Mesendoderm (in vitro differentiated cells): Measurements from ENCODE around the gene MAB21L2.

Source experiments
- DNase-seq: peaks from one replicate; pipeline ENCODE4 v3.0.0; 2013
- H2AK5ac ChIP-seq: 2 replicates; pipeline ENCODE4 v1.6.1; 2013; ENCODE audit warnings: low read length, inconsistent platforms
- H2BK120ac ChIP-seq: 2 replicates; pipeline ENCODE4 v1.6.1; 2013; ENCODE audit warnings: low read depth, mild to moderate bottlenecking, low read length, moderate library complexity, mixed read lengths
- H2BK15ac ChIP-seq: replicated peaks from 2 replicates; pipeline ENCODE4 v1.6.1; 2013; ENCODE audit warnings: low read depth, mild to moderate bottlenecking, moderate library complexity
- H2BK5ac ChIP-seq: 2 replicates; pipeline ENCODE4 v1.6.1; 2013; ENCODE audit warnings: low read length, inconsistent platforms
- H3K18ac ChIP-seq: 2 replicates; pipeline ENCODE4 v1.6.1; 2013; ENCODE audit warnings: mild to moderate bottlenecking, low read length, mixed read lengths
- H3K23ac ChIP-seq: one replicate; pipeline ENCODE4 v1.6.1; 2013; ENCODE audit warnings: low read length
- H3K27ac ChIP-seq: 2 replicates; pipeline ENCODE4 v1.5.1; 2013; ENCODE audit warnings: low read depth, mild to moderate bottlenecking, inconsistent platforms, low read length, moderate library complexity
- H3K27me3 ChIP-seq: 2 replicates; pipeline ENCODE4 v1.6.1; 2013; ENCODE audit warnings: low read length, control low read depth, mild to moderate bottlenecking, inconsistent platforms; ENCODE audit not compliant: insufficient read depth, poor library complexity
- H3K36me3 ChIP-seq: 2 replicates; pipeline ENCODE4 v1.6.1; 2013; ENCODE audit warnings: low read length, inconsistent platforms; ENCODE audit not compliant: control insufficient read depth, insufficient read depth
- H3K4ac ChIP-seq: one replicate; pipeline ENCODE4 v1.6.1; 2013; ENCODE audit warnings: low read depth, mild to moderate bottlenecking, low read length, moderate library complexity
- H3K4me1 ChIP-seq: 2 replicates; pipeline ENCODE4 v1.6.1; 2013; ENCODE audit warnings: low read depth, low read length, inconsistent platforms; ENCODE audit not compliant: control insufficient read depth
- H3K4me2 ChIP-seq: 2 replicates; pipeline ENCODE4 v1.6.1; 2013; ENCODE audit warnings: low read length
- H3K4me3 ChIP-seq: 2 replicates; pipeline ENCODE4 v1.5.1; 2013; ENCODE audit warnings: mild to moderate bottlenecking, low read length
- H3K56ac ChIP-seq: one replicate; pipeline ENCODE4 v1.6.1; 2013; ENCODE audit warnings: low read length
- H3K79me1 ChIP-seq: 2 replicates; pipeline ENCODE4 v1.6.1; 2013; ENCODE audit warnings: low read length, inconsistent platforms
- H3K79me2 ChIP-seq: 2 replicates; pipeline ENCODE4 v1.6.1; 2013; ENCODE audit warnings: mild to moderate bottlenecking, low read length; ENCODE audit not compliant: control insufficient read depth, insufficient read depth
- H3K9ac ChIP-seq: 2 replicates; pipeline ENCODE4 v1.6.1; 2013; ENCODE audit warnings: low read length, inconsistent platforms
- H4K5ac ChIP-seq: one replicate; pipeline ENCODE4 v1.6.1; 2013; ENCODE audit warnings: low read length
- H4K8ac ChIP-seq: one replicate; pipeline ENCODE4 v1.6.1; 2013; ENCODE audit warnings: low read depth, mild to moderate bottlenecking, control low read depth, low read length, moderate library complexity
- WGBS: extraction: QIAGEN DNeasy Blood & Tissue Kit; methylation state at CpG from one replicate; pipeline ENCODE4 v1.1.7; 2013; ENCODE audit warnings: low lambda C conversion rate, missing lambda C conversion rate; ENCODE audit not compliant: insufficient coverage; ENCODE audit errors: extremely low coverage; 5-methylcytosine and 5-hydroxymethylcytosine counted together

Gene MAB21L2

DNA sequence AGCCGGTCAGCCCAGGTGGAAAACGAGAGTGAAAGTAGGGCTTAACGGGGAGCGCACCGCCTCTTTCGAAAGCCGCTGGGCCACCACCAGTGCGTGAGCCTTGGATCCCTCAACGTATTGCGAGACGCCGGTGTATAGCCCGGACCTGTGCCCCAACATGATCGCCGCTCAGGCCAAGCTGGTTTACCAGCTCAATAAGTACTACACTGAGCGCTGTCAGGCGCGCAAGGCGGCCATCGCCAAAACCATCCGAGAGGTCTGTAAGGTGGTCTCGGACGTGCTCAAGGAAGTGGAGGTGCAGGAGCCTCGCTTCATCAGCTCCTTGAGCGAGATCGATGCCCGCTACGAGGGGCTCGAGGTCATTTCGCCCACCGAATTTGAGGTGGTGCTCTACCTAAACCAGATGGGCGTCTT lies 929 bp downstream of the MAB21L2 start:
- H3K4me1 ChIP-seq, result peaks cover 7% of the 10 kb centered on the region
- no peak overlapping the region for H3K18ac ChIP-seq
- H3K27ac ChIP-seq, result no peak overlapping the region
- no peak overlapping the region for H2BK15ac ChIP-seq
- H3K27me3 ChIP-seq, result peaks cover 4% of the 10 kb centered on the region
- peak; percentile 52 for DNase-seq
- H3K4me2 ChIP-seq, result peak overlapping the region; percentile 99
- H4K8ac ChIP-seq, result no peak overlapping the region
- WGBS, result no CpG with 5 or more reads among the region's 32 CpGs
- H3K23ac ChIP-seq, result no peak overlapping the region
- no peaks in the 10 kb centered on the region for H3K79me2 ChIP-seq
- H3K36me3 ChIP-seq, result no peaks in the 10 kb centered on the region
- H4K5ac ChIP-seq, result no peak overlapping the region
- peak overlapping the region; percentile 10 for H3K4me3 ChIP-seq
- H2BK120ac ChIP-seq, result no peak overlapping the region
- H3K9ac ChIP-seq, result peak overlapping the region; percentile 59
- no peak overlapping the region for H2BK5ac ChIP-seq
- H3K56ac ChIP-seq, result peak overlapping the region; percentile 78
- H2AK5ac ChIP-seq, result no peak overlapping the region
- H3K4ac ChIP-seq, result no peak overlapping the region
- H3K79me1 ChIP-seq, result no peaks in the 10 kb centered on the region

DNA sequence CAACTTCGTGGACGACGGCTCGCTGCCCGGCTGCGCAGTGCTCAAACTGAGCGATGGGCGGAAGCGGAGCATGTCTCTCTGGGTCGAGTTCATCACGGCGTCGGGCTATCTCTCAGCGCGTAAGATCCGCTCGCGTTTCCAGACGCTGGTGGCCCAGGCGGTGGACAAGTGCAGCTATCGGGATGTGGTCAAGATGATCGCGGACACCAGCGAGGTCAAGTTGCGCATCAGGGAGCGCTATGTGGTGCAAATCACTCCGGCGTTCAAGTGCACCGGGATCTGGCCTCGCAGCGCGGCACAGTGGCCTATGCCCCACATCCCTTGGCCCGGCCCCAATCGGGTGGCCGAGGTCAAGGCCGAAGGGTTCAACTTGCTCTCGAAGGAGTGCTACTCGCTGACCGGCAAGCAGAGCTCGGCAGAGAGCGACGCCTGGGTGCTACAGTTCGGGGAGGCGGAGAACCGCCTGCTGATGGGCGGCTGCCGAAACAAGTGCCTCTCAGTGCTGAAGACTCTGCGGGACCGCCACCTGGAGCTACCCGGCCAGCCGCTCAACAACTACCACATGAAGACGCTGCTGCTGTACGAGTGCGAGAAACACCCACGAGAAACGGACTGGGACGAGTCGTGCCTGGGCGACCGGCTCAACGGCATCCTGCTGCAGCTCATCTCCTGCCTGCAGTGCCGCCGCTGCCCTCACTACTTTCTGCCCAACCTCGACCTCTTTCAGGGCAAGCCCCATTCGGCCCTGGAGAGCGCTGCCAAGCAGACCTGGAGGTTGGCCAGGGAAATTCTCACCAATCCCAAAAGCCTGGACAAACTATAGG lies 1.5 kb downstream of the MAB21L2 start:
- Histone ChIP-seq H3K4me3 (peak overlapping the region; percentile 10), H3K36me3 (no peaks in the 10 kb centered on the region), H4K5ac (no peak overlapping the region), H3K4me2 (peak overlapping the region; percentile 99), H3K9ac (peak overlapping the region; percentile 59), H4K8ac (no peak overlapping the region), H2BK15ac (no peak overlapping the region), H3K18ac (no peak overlapping the region), H3K4me1 (peaks cover 7% of the 10 kb centered on the region), H2AK5ac (no peak overlapping the region), H3K79me1 (no peaks in the 10 kb centered on the region), H3K27me3 (peaks cover 4% of the 10 kb centered on the region), H3K27ac (no peak overlapping the region), H3K4ac (no peak overlapping the region), H3K79me2 (no peaks in the 10 kb centered on the region), H3K56ac (peak overlapping the region; percentile 78), H2BK120ac (no peak overlapping the region), H3K23ac (peak overlapping the region; percentile 15), H2BK5ac (no peak overlapping the region)
- WGBS, result no CpG with 5 or more reads among the region's 66 CpGs
- DNase-seq, result peak; percentile 80

DNA sequence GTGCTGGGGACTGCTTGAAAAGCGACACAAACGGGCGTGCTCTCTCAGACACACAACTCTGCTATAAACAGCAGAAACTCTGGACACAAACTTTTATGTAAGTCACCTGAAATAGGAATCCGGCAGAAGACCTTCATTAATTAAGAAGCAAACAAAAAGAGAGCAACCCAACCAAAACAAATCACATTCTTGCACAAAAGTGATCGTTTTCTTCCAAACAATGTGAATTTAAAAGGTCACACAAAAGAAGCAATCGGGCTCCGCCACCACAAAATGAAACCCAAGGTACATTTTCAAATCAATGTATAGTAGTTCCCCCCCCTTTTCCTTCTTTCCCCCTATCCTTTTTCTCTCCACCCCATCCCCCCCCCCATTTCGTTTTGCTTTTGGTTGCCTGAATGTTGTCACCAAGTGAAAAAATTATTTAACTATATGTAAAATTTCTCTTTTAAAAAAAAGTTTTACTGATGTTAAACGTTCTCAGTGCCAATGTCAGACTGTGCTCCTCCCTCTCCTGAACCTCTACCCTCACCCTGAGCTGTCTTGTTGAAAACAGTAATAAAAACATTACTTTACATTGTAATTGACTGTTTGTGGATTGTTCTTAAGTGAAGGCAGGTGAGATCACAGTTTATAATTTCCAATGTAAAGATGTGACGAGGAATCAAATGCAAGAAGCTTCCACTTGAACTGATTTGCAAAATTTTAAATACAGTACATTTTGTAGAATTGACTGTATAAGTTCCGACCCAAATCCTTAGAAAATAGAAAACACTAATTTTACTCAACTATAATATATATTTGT lies 2.4 kb downstream of the MAB21L2 start:
- Histone ChIP-seq H3K36me3 (no peaks in the 10 kb centered on the region), H2BK120ac (no peak overlapping the region), H3K79me2 (no peaks in the 10 kb centered on the region), H3K4me3 (no peak overlapping the region), H3K9ac (no peak overlapping the region), H3K4me1 (peaks cover 4% of the 10 kb centered on the region), H2AK5ac (no peak overlapping the region), H3K79me1 (no peaks in the 10 kb centered on the region), H3K18ac (no peak overlapping the region), H3K56ac (no peak overlapping the region), H3K4ac (no peak overlapping the region), H2BK15ac (no peak overlapping the region), H3K27ac (no peak overlapping the region), H4K5ac (no peak overlapping the region), H4K8ac (no peak overlapping the region), H2BK5ac (no peak overlapping the region), H3K23ac (no peak overlapping the region), H3K27me3 (peaks cover 4% of the 10 kb centered on the region), H3K4me2 (peak overlapping the region; percentile 99)
- no CpG with 5 or more reads among the region's 11 CpGs for WGBS
- no peak for DNase-seq

DNA sequence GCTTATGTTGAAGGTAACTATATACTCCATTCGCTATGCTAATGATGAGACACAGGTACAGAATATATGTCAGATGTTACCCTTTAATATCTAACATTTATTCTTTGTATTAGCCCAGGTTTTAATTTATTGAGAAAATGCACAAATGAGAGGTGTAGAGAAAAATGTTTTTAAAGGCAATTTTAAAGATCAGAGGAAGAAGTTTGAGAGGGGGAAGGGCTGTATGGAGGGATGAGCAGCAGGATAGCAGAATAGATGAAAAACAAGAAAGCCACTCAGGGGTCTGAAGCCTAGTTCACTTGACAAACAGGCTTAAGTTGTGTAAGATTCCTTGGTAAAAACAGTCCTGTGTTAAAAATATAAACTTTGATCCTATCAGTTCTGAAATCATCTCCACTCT lies 3.7 kb downstream of the MAB21L2 start:
- Histone ChIP-seq H4K5ac (no peak overlapping the region), H2BK15ac (no peak overlapping the region), H2BK120ac (no peak overlapping the region), H3K4me2 (no peak overlapping the region), H3K18ac (no peak overlapping the region), H3K56ac (no peak overlapping the region), H2BK5ac (no peak overlapping the region), H3K4me1 (peaks cover 4% of the 10 kb centered on the region), H3K27ac (no peak overlapping the region), H2AK5ac (no peak overlapping the region), H3K4ac (no peak overlapping the region), H3K79me1 (no peaks in the 10 kb centered on the region), H4K8ac (no peak overlapping the region), H3K79me2 (no peaks in the 10 kb centered on the region), H3K4me3 (no peak overlapping the region), H3K27me3 (peaks cover 2% of the 10 kb centered on the region), H3K9ac (no peak overlapping the region), H3K36me3 (no peaks in the 10 kb centered on the region), H3K23ac (no peak overlapping the region)
- no CpG with 5 or more reads among the region's 1 CpG for WGBS
- DNase-seq, result no peak

GRCh38 chr4:150586162-150586810 lies 4.3 kb downstream of the MAB21L2 start:
- H3K27ac ChIP-seq, result no peak overlapping the region
- no peak overlapping the region for H2BK120ac ChIP-seq
- H3K27me3 ChIP-seq, result peaks cover under 1% of the 10 kb centered on the region
- no peak overlapping the region for H4K8ac ChIP-seq
- H2BK15ac ChIP-seq, result no peak overlapping the region
- H3K56ac ChIP-seq, result no peak overlapping the region
- H3K9ac ChIP-seq, result no peak overlapping the region
- H3K18ac ChIP-seq, result no peak overlapping the region
- no peak overlapping the region for H2BK5ac ChIP-seq
- DNase-seq, result no peak
- H3K4me1 ChIP-seq, result peaks cover 4% of the 10 kb centered on the region
- no peak overlapping the region for H3K23ac ChIP-seq
- no peak overlapping the region for H3K4ac ChIP-seq
- no peak overlapping the region for H4K5ac ChIP-seq
- no peaks in the 10 kb centered on the region for H3K36me3 ChIP-seq
- H2AK5ac ChIP-seq, result no peak overlapping the region
- no peaks in the 10 kb centered on the region for H3K79me2 ChIP-seq
- H3K79me1 ChIP-seq, result no peaks in the 10 kb centered on the region
- H3K4me2 ChIP-seq, result no peak overlapping the region
- H3K4me3 ChIP-seq, result no peak overlapping the region
